HFF-Myc (cell line): ENCODE data around the gene XRCC6.
"Not testable (repeated sequence)": the region's sequence is repeated elsewhere in the genome, so short reads cannot be mapped to it uniquely, and the experiment has no call there.

Source experiments
- DNase-seq: peaks from one replicate; pipeline ENCODE4 v3.0.0-alpha.2; 2011; ENCODE audit warnings: low read depth; ENCODE audit errors: extremely low read depth
- H3K4me3 ChIP-seq: replicated peaks from 2 replicates; pipeline ENCODE4 v1.5.1; 2011; ENCODE audit warnings: low read depth, mild to moderate bottlenecking, control low read depth, low read length
- CTCF ChIP-seq: IDR thresholded peaks from 2 replicates; pipeline ENCODE4 v1.5.1; 2012; ENCODE audit warnings: mild to moderate bottlenecking, low read depth, low read length, control low read depth; ENCODE audit errors: missing control alignments

XRCC6 gene

DNA sequence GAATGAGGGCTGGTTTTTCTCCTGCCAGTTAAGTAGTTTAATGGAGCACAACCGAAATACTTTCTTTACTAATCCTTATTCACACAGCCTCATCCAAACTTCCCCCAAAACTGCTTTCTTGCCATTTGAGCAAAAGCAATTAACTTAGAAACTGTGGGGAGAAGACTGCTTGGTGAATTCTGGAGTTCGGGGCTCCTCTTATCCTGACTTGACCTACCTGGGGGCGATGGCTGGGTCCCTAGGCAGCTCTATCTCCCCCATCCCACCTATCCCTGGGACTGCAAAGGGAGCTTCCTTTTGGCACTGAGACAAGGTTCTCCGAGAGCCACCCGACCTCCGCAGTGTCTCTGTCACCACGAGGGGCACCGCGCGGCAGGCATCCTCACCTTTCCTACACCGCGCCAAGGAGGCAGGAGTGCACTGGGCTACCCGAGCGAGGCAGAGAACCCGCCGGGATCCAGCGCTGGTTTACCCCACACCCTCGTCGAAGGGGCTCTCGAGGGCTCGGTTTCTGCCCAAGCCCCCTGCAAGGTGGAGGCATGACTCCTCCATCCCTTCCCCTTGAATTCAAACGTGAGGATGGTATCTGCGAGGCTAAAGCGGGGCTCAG, 1.0 kb upstream of the XRCC6 start:
- no peak for TF ChIP-seq CTCF
- no peak for DNase-seq
- H3K4me3 ChIP-seq, result peak overlapping the region; percentile 70

DNA sequence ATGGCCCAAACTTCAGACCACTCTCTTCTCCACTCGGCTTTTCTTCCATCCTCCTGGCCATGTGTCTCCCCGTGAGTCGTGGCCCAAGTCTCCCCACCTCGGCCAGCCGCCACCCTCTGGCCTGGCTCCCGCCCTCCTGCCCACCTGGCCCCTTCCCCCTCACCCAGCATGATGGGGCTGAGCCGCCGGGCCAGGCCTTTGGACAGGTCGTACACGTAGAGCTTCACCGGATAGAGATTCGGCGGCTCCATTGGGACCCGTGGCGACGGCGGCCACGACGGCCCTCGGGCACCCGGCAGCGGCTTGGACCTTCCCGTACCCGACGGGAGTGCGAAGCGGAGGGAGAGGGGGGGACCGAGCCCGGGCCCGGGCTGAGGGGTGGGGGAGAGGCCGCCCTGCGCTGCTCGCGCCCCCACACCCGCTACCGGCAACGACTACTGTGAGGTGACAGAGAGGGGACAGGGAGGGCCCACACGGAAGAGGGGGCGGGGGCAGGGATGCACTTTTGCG, 451 bp upstream of the XRCC6 start, which contains the start of gene DESI1:
TSS of gene DESI1 (minus strand) at position 455 of the 510 bp plus-strand sequence. CDS start at position 251, 204 bp downstream.
- no peak for DNase-seq
- no peak for TF ChIP-seq CTCF
- peak within 1 kb of the TSS; percentile 70 for H3K4me3 ChIP-seq

- no peak for DNase-seq
- peak overlapping the region; percentile 70 for H3K4me3 ChIP-seq
- no peak for TF ChIP-seq CTCF
Measured at GRCh38 chr22:41621911-41622179, 750 bp downstream of the XRCC6 start.

- no peak for TF ChIP-seq CTCF
- no peak for DNase-seq
- H3K4me3 ChIP-seq, result no peak overlapping the region
Measured at GRCh38 chr22:41625577-41625976, 4.5 kb downstream of the XRCC6 start.

DNA sequence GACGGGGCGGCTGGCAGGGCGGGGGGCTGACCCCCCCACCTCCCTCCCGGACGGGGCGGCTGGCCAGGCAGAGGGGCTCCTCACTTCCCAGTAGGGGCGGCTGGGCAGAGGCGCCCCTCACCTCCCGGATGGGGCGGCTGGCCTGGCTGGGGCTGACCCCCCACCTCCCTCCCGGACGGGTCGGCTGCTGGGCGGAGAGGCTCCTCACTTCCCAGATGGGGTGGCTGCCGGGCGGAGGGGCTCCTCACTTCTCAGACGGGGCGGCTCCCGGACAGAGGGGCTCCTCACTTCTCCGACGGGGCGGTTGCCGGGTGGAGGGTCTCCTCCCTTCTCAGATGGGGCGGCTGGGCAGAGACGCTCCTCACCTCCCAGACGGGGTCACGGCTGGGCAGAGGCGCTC, 10.0 kb downstream of the XRCC6 start:
- not testable (repeated sequence) for DNase-seq, H3K4me3 ChIP-seq

- not testable (repeated sequence) for H3K4me3 ChIP-seq, DNase-seq
Measured at GRCh38 chr22:41631615-41632014, 10.5 kb downstream of the XRCC6 start.

- not testable (repeated sequence) for H3K4me3 ChIP-seq, DNase-seq
Measured at GRCh38 chr22:41634610-41635009, 13.5 kb downstream of the XRCC6 start.

DNA sequence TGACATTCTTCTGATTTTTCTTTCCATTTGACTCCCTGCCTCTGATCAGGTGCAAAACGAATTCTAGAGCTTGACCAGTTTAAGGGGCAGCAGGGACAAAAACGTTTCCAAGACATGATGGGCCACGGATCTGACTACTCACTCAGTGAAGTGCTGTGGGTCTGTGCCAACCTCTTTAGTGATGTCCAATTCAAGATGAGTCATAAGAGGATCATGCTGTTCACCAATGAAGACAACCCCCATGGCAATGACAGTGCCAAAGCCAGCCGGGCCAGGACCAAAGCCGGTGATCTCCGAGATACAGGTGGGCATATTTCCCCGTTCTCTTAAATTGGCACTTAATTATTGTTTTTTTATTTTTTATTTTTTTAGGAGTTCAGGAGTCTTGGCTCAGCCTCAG, 15.4 kb downstream of the XRCC6 start:
- no peak for TF ChIP-seq CTCF
- no peak overlapping the region for H3K4me3 ChIP-seq
- DNase-seq, result no peak

DNA sequence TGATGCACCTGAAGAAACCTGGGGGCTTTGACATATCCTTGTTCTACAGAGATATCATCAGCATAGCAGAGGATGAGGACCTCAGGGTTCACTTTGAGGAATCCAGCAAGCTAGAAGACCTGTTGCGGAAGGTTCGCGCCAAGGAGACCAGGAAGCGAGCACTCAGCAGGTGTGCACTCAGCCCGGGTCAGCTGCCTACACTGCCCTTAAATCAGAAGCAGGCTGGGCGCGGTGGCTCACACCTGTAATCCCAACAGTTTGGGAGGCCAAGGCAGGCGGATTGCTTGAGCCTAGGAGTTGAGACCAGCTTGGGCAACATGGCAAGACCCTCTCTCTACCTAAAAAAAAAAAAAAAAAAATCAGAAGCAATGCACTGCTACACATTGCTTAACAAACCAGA, 16.5 kb downstream of the XRCC6 start:
- DNase-seq, H3K4me3 ChIP-seq: not testable (repeated sequence)
